Large intestine (tissue), 3 donors: ENCODE data around the gene C4B. TPM values are rescaled to one million over a fixed set of nuclear protein-coding genes. Genes with fewer than 3 reads are reported as not detected.
"Not testable (repeated sequence)": the region's sequence is repeated elsewhere in the genome, so short reads cannot be mapped to it uniquely, and the experiment has no call there.

Source experiments
- DNase-seq, 2 donors: peaks; one replicate each; pipeline versions ENCODE4 v3.0.0 to v3.0.0-alpha.2; 2013
- H3K27ac ChIP-seq: one replicate; pipeline ENCODE4 v1.5.1; 2013; ENCODE audit warnings: low read length
- H3K27me3 ChIP-seq: 2 replicates; pipeline ENCODE4 v1.6.1; 2013; ENCODE audit warnings: low read length; ENCODE audit not compliant: control insufficient read depth, insufficient read depth
- H3K36me3 ChIP-seq: 2 replicates; pipeline ENCODE4 v1.6.1; 2013; ENCODE audit warnings: low read length; ENCODE audit not compliant: control insufficient read depth, insufficient read depth
- H3K4me1 ChIP-seq: one replicate; pipeline ENCODE4 v1.6.1; 2013; ENCODE audit warnings: low read length; ENCODE audit not compliant: control insufficient read depth, insufficient read depth
- H3K4me3 ChIP-seq: one replicate; pipeline ENCODE4 v1.5.1; 2013; ENCODE audit warnings: low read length
- H3K9me3 ChIP-seq: one replicate; pipeline ENCODE4 v1.6.1; 2013; ENCODE audit warnings: mild to moderate bottlenecking, low read depth, low read length, moderate library complexity; ENCODE audit not compliant: control insufficient read depth
- WGBS: methylation state at CpG from one replicate; pipeline ENCODE4 v1.1.5; 2013; ENCODE audit warnings: low lambda C conversion rate; ENCODE audit not compliant: insufficient coverage; 5-methylcytosine and 5-hydroxymethylcytosine counted together
- polyA plus RNA-seq: library from polyadenylated mRNA; unstranded; fragments of 120-200 nt; gene quantifications from one replicate; pipeline ENCODE4 v1.2.1, GENCODE V29; 2013

The C4B gene
- polyA plus RNA-seq, 1 donor, result 91.2 TPM

DNA sequence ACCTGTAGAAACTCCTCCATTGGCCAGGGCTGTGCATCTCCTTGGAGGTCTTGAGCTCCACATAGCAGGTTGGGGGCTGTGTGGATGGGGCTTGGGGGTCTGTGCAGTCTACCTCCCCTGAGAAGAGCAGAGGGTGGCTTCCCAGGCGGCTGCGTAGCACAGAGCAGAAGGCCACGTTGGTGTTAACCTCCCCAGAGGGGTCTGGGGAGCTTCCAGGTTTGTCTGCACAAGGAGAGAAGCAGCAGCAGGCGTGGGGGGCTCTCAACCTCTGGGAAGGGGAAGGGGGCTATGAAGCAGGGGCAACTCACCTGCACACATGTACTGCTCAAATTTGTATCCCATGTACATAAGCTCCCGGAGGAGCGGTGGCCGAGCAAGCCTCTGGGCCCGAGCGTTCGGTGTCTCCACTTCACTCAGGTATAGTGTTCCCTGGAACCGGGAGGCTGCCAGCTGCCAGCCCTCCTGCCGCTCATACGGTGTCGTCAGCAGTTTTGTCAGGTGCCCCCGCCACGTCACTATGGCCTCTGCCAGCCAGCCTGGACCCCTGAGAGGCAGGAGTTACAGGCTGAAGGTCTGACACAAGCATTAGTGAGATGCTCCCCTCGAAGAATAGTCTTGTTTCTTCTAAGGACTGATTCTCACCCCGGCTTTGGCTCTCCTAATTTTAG, 43.9 kb upstream of the C4B start:
- WGBS, result no CpG with 5 or more reads among the region's 18 CpGs
- Histone ChIP-seq H3K4me1 (peaks cover 17% of the 10 kb centered on the region), H3K4me3 (peak overlapping the region; percentile 58), H3K9me3 (no peaks in the 10 kb centered on the region), H3K27ac (peak overlapping the region; percentile 94), H3K27me3 (no peaks in the 10 kb centered on the region), H3K36me3 (peaks cover 47% of the 10 kb centered on the region)
- DNase-seq, result no peak

DNA sequence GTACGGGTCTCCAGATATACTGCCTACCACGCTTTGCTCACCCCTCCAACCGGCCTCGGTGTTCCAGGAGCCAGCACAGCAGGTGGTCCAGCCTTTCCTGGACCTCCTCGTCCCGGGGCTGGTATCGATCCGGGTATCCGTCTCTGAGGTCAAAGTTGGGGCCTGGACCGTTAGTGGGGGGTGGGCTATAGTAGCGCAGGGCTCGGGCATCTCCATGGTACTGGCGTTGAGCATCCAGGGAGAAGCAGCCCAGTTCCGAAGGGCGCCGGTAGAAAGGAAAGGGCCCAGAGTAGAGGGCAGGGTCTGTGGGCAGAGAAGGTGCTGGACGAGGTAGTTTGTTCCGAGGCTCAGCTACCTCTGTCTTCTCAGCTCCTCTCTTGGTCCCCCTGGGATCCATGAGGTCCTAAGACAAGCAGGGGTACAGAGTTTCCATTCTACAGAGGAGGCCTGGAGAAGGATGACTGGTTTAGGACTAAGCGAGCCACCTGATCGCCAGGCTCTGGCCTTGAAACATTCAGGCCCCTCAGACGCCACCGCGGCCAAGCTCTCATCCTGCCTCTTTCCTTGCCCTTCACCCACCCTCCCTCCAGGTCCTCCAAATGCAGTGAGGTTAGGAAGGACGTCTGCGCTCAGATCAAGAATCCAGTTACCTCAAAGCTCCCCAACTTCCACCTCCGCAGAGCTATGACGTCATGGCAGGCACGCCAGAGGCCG, 43.2 kb upstream of the C4B start:
- H3K9me3 ChIP-seq, result peaks cover 4% of the 10 kb centered on the region
- DNase-seq, result no peak
- peaks cover 17% of the 10 kb centered on the region for H3K4me1 ChIP-seq
- H3K4me3 ChIP-seq, result peak overlapping the region; percentile 58
- no peaks in the 10 kb centered on the region for H3K27me3 ChIP-seq
- H3K36me3 ChIP-seq, result peaks cover 40% of the 10 kb centered on the region
- H3K27ac ChIP-seq, result peak overlapping the region; percentile 94
- no CpG with 5 or more reads among the region's 29 CpGs for WGBS

DNA sequence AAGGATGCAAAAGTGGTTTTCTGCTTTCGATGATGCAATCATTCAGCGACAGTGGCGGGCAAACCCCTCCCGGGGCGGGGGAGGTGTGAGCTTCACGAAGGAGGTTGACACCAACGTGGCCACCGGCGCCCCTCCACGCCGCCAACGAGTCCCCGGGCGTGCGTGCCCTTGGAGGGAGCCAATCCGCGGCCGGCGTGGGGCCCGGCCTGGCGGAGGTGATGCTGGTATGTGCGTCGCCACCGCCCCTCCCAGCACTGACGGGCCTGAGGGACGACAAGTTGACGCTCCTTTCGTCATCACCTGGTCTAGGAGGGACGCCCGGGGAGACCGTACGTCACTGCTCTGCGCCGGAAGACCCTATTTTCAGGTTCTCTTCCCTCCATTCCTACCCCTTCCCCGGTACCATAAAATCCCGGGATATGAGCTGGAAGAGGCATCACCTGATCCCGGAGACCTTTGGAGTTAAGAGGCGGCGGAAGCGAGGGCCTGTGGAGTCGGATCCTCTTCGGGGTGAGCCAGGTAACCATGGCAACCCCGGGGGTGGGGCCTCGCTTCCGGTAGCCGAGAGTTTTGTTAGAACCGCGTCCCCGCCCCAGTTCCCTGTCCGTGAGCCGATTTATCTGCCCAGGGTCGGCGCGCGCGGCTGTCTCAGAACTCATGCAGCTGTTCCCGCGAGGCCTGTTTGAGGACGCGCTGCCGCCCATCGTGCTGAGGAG, 42.4 kb upstream of the C4B start, which contains the start of gene DXO:
DXO (minus strand) TSS at position 146 of the 716 bp plus-strand sequence. CDS start 463 bp downstream, outside the sequence.
- H3K27ac ChIP-seq, result peak within 1 kb of the TSS; percentile 94
- H3K36me3 ChIP-seq, result peaks cover 33% of the 10 kb centered on the region

DNA sequence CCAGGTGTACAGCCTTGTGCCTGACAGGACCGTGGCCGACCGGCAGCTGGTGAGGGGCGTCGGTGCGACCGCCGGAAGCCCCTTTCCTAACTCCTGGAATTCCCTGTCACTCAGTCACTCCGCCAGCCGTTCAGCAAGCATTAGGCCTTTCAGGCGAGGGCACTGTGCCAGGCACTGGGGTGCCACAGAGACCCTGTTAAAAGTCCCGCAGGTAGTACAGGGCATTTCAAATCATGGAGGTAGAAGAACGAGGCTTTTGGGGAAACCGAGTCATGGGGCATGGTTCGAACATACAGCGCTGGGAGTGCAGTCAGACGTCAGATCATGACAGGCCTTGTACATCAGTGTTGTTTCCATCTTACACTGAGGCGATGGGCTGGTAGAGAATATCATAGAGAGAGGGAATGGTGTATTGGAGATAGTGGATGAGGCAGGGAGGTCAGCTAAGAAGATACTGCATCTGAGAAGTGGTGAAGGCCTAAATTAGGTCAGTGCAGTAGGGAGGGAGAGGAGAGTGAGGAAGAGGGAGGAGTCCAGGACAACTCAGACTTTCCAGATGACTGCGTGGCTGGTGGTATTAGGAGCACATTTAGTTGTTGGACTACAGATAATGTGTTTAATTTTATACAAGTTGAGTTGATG, 41.8 kb upstream of the C4B start:
- peak overlapping the region; percentile 94 for H3K27ac ChIP-seq
- no CpG with 5 or more reads among the region's 19 CpGs for WGBS
- H3K4me1 ChIP-seq, result peaks cover 17% of the 10 kb centered on the region
- no peaks in the 10 kb centered on the region for H3K27me3 ChIP-seq
- peaks cover 26% of the 10 kb centered on the region for H3K36me3 ChIP-seq
- H3K4me3 ChIP-seq, result peak overlapping the region; percentile 58
- DNase-seq, result peak in 1 of 2 donors; percentile 22
- H3K9me3 ChIP-seq, result peaks cover 12% of the 10 kb centered on the region

More for the DNA sequence above, 42.4 kb upstream of the C4B start, which contains the start of gene DXO:
- Histone ChIP-seq H3K4me3 (peak within 1 kb of the TSS; percentile 58), H3K4me1 (peaks cover 17% of the 10 kb centered on the region), H3K27me3 (no peaks in the 10 kb centered on the region), H3K9me3 (peaks cover 12% of the 10 kb centered on the region)
- DNase-seq, result peak; percentile 98 to 100
- no CpG with 5 or more reads among the region's 62 CpGs for WGBS

DNA sequence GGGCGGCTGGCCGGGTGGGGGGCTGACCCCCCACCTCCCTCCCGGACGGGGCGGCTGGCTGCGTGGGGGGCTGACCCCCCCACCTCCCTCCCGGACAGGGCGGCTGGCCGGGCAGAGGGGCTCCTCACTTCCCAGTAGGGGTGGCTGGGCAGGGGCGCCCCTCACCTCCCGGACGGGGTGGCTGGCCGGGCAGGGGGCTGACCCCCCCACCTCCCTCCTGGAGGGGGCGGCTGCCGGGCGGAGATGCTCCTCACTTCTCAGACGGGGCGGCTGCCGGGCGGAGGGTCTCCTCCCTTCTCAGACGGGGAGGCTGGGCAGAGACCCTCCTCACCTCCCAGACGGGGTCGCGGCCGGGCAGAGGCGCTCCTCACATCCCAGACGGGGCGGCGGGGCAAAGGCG, 38.5 kb upstream of the C4B start:
- Histone ChIP-seq H3K4me1 (peaks cover 10% of the 10 kb centered on the region), H3K36me3 (peaks cover 15% of the 10 kb centered on the region), H3K9me3 (peaks cover 12% of the 10 kb centered on the region)
- not testable (repeated sequence) for H3K4me3 ChIP-seq, H3K27ac ChIP-seq, H3K27me3 ChIP-seq, DNase-seq
- no CpG with 5 or more reads among the region's 30 CpGs for WGBS

DNA sequence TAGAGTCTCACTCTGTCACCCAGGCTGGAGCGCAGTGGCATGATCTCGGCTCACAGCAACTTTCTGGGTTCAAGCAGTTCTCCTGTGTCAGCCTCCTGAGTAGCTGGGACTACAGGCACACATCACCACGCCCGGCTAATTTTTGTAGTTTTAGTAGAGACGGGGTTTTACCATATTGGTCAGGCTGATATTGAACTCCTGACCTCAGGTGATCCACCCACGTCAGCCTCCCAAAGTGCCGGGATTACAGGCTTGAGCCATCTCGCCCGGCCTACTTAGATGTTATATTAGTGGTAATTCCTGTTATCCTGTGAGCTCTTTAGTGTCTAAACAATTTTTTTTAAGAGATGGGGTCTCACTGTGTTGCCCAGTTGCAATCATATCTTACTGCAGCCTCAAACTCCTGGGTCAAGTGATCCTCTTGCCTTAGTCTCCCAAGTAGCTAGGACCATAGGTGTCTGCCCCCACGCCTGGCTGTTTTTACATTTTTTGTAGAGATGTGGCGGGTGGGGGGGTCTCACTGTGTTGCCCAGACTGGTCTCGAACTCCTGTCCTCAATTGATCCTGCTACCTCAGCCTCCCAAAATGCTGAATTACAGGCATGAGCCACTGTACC, 36.7 kb upstream of the C4B start:
- Histone ChIP-seq H3K4me3 (no peak overlapping the region), H3K27me3 (no peaks in the 10 kb centered on the region), H3K4me1 (peaks cover 5% of the 10 kb centered on the region), H3K27ac (no peak overlapping the region), H3K36me3 (peaks cover 15% of the 10 kb centered on the region), H3K9me3 (peaks cover 12% of the 10 kb centered on the region)
- WGBS, result no CpG with 5 or more reads among the region's 12 CpGs
- DNase-seq, result no peak

DNA sequence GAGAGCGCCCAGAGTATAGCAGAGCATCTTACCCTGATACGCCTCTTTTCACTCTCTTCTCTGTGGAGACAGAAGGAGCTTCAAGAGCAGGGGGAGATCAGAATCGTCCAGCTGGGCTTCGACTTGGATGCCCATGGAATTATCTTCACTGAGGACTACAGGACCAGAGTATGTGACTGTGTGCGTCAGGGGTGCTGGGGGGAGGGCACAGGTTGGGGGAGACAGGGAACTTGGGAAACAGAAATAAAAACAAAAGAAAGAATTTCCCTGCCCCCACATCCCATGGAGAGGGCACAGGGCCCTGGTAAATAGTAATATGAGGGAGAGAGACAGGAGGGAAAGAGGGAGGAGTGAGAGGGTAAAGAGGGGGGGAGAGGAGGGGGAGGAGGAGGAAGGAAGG, 35.8 kb upstream of the C4B start:
- no peak for DNase-seq
- 70% methylated on average over 2 of the region's 5 CpGs for WGBS
- Histone ChIP-seq H3K36me3 (peaks cover 15% of the 10 kb centered on the region), H3K4me1 (no peaks in the 10 kb centered on the region), H3K27me3 (no peaks in the 10 kb centered on the region), H3K4me3 (no peak overlapping the region), H3K27ac (no peak overlapping the region), H3K9me3 (peaks cover 12% of the 10 kb centered on the region)

DNA sequence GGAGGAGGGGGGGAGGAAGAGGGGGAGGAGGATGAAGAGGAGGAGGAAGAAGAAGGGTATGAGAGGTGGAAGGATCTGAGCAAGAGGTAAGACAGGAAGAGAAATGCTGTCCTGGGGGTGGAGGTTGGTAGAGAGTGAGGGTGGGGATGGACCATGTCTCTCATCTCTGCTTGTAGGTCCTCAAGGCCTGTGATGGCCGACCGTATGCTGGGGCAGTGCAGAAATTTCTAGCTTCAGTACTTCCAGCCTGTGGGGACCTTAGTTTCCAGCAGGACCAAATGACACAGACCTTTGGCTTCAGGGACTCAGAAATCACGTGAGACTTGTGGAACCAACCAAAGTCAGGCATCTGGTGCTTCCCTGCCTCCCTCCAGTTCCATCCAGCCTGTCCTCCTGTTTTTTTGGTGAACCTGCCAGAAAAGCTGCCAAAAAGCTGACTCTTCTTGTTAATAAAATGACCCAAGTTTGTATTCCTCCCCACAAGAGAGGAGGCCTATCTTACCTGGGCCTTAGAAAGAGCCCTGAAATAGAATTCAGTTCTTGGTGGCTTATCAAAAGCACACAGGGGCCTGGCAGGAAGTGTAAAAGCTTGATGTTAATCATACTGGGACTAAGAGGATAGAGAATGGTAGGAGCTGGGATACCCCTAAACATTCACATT, 35.2 kb upstream of the C4B start:
- H3K36me3 ChIP-seq, result peaks cover 15% of the 10 kb centered on the region
- H3K4me3 ChIP-seq, result no peak overlapping the region
- peaks cover 12% of the 10 kb centered on the region for H3K9me3 ChIP-seq
- no peak overlapping the region for H3K27ac ChIP-seq
- no peaks in the 10 kb centered on the region for H3K27me3 ChIP-seq
- H3K4me1 ChIP-seq, result no peaks in the 10 kb centered on the region
- no peak for DNase-seq
- WGBS, result no CpG with 5 or more reads among the region's 3 CpGs

DNA sequence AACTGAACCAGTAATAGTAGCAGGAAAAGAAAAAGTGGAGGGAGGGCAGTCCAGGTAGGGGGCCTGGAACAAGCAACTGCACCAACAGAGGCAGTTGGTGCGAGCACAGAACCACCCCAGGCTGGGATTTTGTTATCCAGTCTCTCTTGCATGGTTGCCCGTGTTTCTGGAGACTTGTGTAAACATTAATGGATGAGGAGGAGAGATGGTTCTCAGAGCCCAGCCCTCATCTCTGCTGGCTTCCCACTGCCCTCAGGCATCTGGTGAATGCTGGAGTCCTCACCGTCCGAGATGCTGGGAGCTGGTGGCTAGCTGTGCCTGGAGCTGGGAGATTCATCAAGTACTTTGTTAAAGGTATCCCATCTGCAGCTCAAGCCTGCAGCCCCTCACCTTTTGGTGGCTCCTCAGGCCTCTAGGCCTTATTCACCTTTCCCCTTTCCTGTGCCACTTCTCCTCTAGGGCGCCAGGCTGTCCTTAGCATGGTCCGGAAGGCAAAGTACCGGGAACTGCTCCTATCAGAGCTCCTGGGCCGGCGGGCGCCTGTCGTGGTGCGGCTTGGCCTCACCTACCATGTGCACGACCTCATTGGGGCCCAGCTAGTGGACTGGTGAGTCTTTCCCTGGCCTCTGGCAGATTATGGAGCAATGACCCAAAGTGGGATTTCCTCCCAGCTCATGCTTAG, 34.3 kb upstream of the C4B start:
- H3K4me1 ChIP-seq, H3K27ac ChIP-seq, H3K4me3 ChIP-seq, H3K27me3 ChIP-seq, DNase-seq: not testable (repeated sequence)
- Histone ChIP-seq H3K9me3 (peaks cover 12% of the 10 kb centered on the region), H3K36me3 (peaks cover 15% of the 10 kb centered on the region)
- no CpG with 5 or more reads among the region's 13 CpGs for WGBS
